Parathyroid adenoma (tissue), 2 donors: ENCODE data around the gene ITPK1.

Source experiments
- H2AFZ ChIP-seq: fragments of 300-600 bp; sonication (generic); one replicate; pipeline ENCODE4 v1.7.0; 2017; ENCODE audit warnings: antibody characterized with exemption, mild to moderate bottlenecking
- H3K27ac ChIP-seq: fragments of 300-600 bp; sonication (generic); one replicate; pipeline ENCODE4 v1.7.0; 2017
- H3K27me3 ChIP-seq: fragments of 300-600 bp; sonication (generic); one replicate; pipeline ENCODE4 v1.7.0; 2017; ENCODE audit warnings: low read length; ENCODE audit not compliant: control insufficient read depth, insufficient read depth
- H3K36me3 ChIP-seq: fragments of 300-600 bp; sonication (generic); one replicate; pipeline ENCODE4 v1.7.0; 2017; ENCODE audit warnings: low read length; ENCODE audit not compliant: control insufficient read depth, insufficient read depth
- H3K4me1 ChIP-seq: fragments of 300-600 bp; sonication (generic); one replicate; pipeline ENCODE4 v1.7.0; 2017; ENCODE audit warnings: control low read depth
- H3K4me2 ChIP-seq: fragments of 300-600 bp; sonication (generic); one replicate; pipeline ENCODE4 v1.7.0; 2017; ENCODE audit warnings: low read length
- H3K4me3 ChIP-seq: fragments of 300-600 bp; sonication (generic); one replicate; pipeline ENCODE4 v1.7.0; 2017; ENCODE audit warnings: low read depth, low read length
- H3K79me2 ChIP-seq: fragments of 300-600 bp; sonication (generic); one replicate; pipeline ENCODE4 v1.7.0; 2017; ENCODE audit warnings: control low read depth
- H3K9ac ChIP-seq: fragments of 300-600 bp; sonication (generic); one replicate; pipeline ENCODE4 v1.7.0; 2017; ENCODE audit warnings: mild to moderate bottlenecking
- H3K9me3 ChIP-seq: fragments of 300-600 bp; sonication (generic); one replicate; pipeline ENCODE4 v1.7.0; 2017; ENCODE audit warnings: low read length; ENCODE audit not compliant: control insufficient read depth
- TF ChIP-seq, protein P1 (sequence below): fragments of 300-600 bp; sonication (generic); IDR thresholded peaks from one replicate; pipeline ENCODE4 v1.7.0; 2017; ENCODE audit warnings: antibody characterized with exemption, mild to moderate bottlenecking
- donor health status: primary hyperparathyroidism.

ITPK1 gene

DNA sequence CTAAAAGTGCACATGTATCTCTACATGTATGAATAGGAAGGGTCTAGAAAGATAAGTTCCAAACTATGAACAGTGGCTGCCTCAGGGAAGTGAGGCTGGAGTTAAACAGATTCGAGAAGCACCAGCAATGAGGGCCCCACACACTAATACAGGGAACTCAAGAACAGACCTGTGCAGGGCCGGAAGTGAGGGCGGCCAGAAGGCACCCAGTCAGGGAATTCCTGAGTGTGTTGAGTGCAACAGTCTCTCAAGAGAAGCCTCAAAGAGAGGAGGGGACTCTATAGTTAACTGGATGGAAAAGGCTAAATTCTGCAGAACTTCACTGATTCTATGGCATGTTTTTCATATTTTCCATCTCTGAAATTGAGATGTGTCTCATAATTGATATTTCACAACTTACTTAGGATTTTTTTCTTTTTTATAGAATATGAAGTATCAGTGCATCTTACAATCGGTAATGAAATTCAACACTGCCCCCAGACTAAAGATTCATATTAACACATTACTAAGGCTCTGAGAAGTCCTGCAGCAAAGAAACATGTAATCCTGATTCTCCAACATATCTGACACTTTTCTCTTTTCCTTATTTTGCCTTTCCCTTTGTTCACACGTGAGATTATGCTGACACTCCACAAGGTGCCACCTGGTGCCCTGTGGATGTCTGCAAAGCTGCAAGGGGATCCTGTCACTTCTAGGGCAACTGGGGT is 131.5 kb downstream of the ITPK1 start:
- H3K36me3 ChIP-seq: no peaks in the 10 kb centered on the region
- H3K27ac ChIP-seq: no peak overlapping the region
- no peak overlapping the region for H3K4me2 ChIP-seq
- H3K79me2 ChIP-seq: peaks cover 2% of the 10 kb centered on the region
- no peak overlapping the region for H3K9ac ChIP-seq
- no peaks in the 10 kb centered on the region for H3K9me3 ChIP-seq
- H3K4me1 ChIP-seq: no peaks in the 10 kb centered on the region
- no peak overlapping the region for H2AFZ ChIP-seq
- no peak overlapping the region for H3K4me3 ChIP-seq
- H3K27me3 ChIP-seq: no peaks in the 10 kb centered on the region
- TF ChIP-seq, protein P1, sequence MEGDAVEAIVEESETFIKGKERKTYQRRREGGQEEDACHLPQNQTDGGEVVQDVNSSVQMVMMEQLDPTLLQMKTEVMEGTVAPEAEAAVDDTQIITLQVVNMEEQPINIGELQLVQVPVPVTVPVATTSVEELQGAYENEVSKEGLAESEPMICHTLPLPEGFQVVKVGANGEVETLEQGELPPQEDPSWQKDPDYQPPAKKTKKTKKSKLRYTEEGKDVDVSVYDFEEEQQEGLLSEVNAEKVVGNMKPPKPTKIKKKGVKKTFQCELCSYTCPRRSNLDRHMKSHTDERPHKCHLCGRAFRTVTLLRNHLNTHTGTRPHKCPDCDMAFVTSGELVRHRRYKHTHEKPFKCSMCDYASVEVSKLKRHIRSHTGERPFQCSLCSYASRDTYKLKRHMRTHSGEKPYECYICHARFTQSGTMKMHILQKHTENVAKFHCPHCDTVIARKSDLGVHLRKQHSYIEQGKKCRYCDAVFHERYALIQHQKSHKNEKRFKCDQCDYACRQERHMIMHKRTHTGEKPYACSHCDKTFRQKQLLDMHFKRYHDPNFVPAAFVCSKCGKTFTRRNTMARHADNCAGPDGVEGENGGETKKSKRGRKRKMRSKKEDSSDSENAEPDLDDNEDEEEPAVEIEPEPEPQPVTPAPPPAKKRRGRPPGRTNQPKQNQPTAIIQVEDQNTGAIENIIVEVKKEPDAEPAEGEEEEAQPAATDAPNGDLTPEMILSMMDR: no peak

DNA sequence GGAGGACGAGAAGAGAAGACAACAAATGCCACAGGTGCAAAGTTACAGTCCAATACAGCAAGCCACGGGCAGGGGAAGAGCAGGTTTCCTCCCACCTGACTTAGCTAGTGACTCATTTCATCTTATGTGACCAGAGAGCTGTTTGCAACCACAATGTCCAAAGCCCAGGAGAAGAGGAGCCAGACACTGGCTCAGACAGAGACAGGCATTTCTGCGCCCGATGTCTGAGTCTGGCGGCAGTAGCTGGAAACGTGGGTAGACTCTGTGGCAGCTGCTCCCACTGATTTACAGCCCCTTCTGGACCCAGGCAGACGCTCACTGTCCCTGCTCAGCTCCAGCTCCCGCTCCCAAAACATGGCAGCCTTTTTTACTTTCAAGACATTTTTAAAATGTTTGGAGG is 132.8 kb downstream of the ITPK1 start:
- no peak overlapping the region for H3K27ac ChIP-seq
- TF ChIP-seq, protein P1: no peak

DNA sequence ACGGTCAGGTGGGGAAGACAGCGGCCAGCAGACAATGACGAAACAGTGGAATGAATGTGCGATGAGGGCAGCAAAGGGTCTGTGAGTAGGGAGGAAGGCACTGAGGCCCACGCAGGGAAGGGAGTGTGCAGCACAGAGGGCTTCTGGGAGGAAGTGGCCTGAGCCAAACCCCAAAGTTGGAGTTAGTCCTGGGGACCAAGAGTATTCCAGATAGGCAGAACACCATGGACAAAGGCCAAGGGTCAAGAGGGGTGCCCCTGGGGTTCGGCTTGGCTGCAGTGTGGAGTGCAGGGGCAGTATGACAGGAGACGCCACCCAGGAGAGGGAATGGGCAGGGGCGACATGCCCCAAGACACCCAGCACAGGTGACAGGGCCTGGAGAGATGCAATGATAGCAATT is 134.0 kb downstream of the ITPK1 start:
- Histone ChIP-seq H3K9ac (no peak overlapping the region), H3K9me3 (no peaks in the 10 kb centered on the region), H3K4me1 (no peaks in the 10 kb centered on the region), H2AFZ (no peak overlapping the region), H3K4me3 (no peak overlapping the region), H3K36me3 (no peaks in the 10 kb centered on the region), H3K79me2 (peaks cover 2% of the 10 kb centered on the region), H3K27me3 (no peaks in the 10 kb centered on the region), H3K27ac (no peak overlapping the region), H3K4me2 (no peak overlapping the region)
- TF ChIP-seq, protein P1: no peak

More for the DNA sequence above, 132.8 kb downstream of the ITPK1 start:
- Histone ChIP-seq H3K4me2 (no peak overlapping the region), H3K4me3 (no peak overlapping the region), H3K79me2 (peaks cover 2% of the 10 kb centered on the region), H3K9ac (no peak overlapping the region), H3K4me1 (no peaks in the 10 kb centered on the region), H3K36me3 (no peaks in the 10 kb centered on the region), H3K9me3 (no peaks in the 10 kb centered on the region), H2AFZ (no peak overlapping the region), H3K27me3 (no peaks in the 10 kb centered on the region)

DNA sequence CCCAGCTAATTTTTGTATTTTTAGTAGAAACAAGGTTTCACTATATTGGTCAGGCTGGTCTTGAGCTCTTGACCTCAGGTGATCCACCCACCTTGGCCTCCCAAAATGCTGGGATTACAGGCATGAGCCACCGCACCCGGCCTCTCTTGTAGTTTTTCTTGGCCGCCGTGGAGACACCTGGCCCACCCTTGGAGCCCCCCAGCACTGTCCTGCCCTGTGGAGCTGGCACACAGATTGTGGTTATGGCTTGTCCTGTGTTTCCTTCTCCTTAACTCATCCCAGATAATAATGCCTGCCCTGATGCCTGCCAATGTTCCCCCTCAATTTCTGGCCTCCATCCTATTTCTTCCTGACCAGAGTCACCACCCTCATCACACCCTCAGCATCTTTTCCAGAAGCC is 134.9 kb downstream of the ITPK1 start:
- H3K27me3 ChIP-seq: no peaks in the 10 kb centered on the region
- TF ChIP-seq, protein P1: no peak
- H3K4me3 ChIP-seq: no peak overlapping the region
- H3K9ac ChIP-seq: no peak overlapping the region
- no peaks in the 10 kb centered on the region for H3K9me3 ChIP-seq
- no peak overlapping the region for H3K4me2 ChIP-seq
- H3K27ac ChIP-seq: no peak overlapping the region
- H2AFZ ChIP-seq: no peak overlapping the region
- no peaks in the 10 kb centered on the region for H3K4me1 ChIP-seq
- no peaks in the 10 kb centered on the region for H3K79me2 ChIP-seq
- H3K36me3 ChIP-seq: no peaks in the 10 kb centered on the region
